ENCODE data around the gene MGAT5B. TPM values are rescaled to one million over a fixed set of nuclear protein-coding genes. Genes with fewer than 3 reads are reported as not detected.
A peak's percentile ranks its signal among the peaks of the same experiment; 100 is the strongest.

Gene MGAT5B
- total RNA-seq, 1 donor from 2014 or later, result 1.8 TPM

DNA sequence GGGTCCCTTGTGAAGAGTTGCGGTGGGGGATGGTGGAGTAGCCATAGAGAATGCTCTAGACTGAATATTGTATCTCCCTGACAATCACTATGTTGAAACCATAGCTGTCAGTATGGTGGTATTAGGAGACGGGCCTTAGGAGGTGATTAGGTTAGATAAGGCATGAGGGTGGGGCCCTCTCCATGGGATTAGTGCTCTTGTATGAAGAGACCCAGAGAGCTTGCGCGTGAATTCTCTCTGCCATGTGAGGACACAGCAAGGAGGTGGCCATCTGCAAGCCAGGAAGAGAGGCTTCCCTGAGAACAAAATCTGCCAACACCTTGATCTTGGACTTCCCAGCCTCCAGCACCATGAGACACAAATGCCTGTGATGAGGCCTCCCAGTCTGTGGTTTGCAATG lies 34.5 kb upstream of the MGAT5B start:
- peaks cover 13% of the 10 kb centered on the region for H3K4me1 Mint-ChIP-seq
- no peak for DNase-seq (ENCODE audit: low spot score)
- H3K9me3 Mint-ChIP-seq, result no peaks in the 10 kb centered on the region
- no peak overlapping the region for H3K9ac ChIP-seq
- H3F3A ChIP-seq (ENCODE audit: low read depth), result no peaks in the 10 kb centered on the region
- H3K79me2 ChIP-seq (ENCODE audit: low read depth), result no peaks in the 10 kb centered on the region
- H3K4me1 ChIP-seq, result peaks cover 5% of the 10 kb centered on the region
- H3K27me3 ChIP-seq, result no peaks in the 10 kb centered on the region
- H2AFZ ChIP-seq (replicated peaks), result no peak overlapping the region
- H3K4me3 ChIP-seq, result no peak overlapping the region
- TF ChIP-seq EZH2 (IDR thresholded peaks at IDR 0.05) (no peak), EZH2phosphoT487 (IDR thresholded peaks at IDR 0.05) (no peak)
- TF ChIP-seq, protein P1, sequence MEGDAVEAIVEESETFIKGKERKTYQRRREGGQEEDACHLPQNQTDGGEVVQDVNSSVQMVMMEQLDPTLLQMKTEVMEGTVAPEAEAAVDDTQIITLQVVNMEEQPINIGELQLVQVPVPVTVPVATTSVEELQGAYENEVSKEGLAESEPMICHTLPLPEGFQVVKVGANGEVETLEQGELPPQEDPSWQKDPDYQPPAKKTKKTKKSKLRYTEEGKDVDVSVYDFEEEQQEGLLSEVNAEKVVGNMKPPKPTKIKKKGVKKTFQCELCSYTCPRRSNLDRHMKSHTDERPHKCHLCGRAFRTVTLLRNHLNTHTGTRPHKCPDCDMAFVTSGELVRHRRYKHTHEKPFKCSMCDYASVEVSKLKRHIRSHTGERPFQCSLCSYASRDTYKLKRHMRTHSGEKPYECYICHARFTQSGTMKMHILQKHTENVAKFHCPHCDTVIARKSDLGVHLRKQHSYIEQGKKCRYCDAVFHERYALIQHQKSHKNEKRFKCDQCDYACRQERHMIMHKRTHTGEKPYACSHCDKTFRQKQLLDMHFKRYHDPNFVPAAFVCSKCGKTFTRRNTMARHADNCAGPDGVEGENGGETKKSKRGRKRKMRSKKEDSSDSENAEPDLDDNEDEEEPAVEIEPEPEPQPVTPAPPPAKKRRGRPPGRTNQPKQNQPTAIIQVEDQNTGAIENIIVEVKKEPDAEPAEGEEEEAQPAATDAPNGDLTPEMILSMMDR (IDR thresholded peaks at IDR 0.05), result no peak
- no peak overlapping the region for H3K4me3 Mint-ChIP-seq
- H3K36me3 ChIP-seq, result no peaks in the 10 kb centered on the region
- no peaks in the 10 kb centered on the region for H3K36me3 Mint-ChIP-seq
- H3K27me3 Mint-ChIP-seq (ENCODE audit: insufficient read depth, low read depth), result peaks cover 12% of the 10 kb centered on the region
- no peak overlapping the region for H3K4me2 ChIP-seq
- no peak overlapping the region for H3K27ac Mint-ChIP-seq
- no peak overlapping the region for H3K27ac ChIP-seq
- no peaks in the 10 kb centered on the region for H4K20me1 ChIP-seq (ENCODE audit: low read depth)
- no peaks in the 10 kb centered on the region for H3K9me3 ChIP-seq (ENCODE audit: low read depth)

DNA sequence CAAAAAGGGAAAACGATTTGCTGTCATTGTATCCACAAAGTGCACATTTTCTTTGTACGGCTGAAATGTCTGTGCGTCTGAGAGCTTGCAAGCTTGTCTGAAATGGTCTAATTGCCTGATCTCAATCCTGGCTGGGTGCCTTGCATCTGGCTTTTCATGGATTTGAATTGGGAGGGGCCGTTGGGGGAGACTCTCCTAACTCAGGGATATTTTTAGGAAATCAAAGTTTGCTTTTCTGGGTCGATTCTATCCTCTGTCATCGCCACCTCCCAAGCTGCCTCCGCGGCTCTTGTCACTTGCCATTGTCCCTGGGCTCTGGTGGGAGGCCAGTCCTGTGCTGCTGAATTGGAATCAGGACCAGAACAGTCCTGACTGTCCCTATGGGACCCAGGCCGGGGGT lies 33.3 kb upstream of the MGAT5B start:
- no peaks in the 10 kb centered on the region for H3K9me3 ChIP-seq (ENCODE audit: low read depth)
- DNase-seq (ENCODE audit: low spot score), result no peak
- TF ChIP-seq EZH2phosphoT487 (IDR thresholded peaks at IDR 0.05) (no peak), EZH2 (IDR thresholded peaks at IDR 0.05) (no peak)
- TF ChIP-seq, protein P1 (IDR thresholded peaks at IDR 0.05), result no peak

DNA sequence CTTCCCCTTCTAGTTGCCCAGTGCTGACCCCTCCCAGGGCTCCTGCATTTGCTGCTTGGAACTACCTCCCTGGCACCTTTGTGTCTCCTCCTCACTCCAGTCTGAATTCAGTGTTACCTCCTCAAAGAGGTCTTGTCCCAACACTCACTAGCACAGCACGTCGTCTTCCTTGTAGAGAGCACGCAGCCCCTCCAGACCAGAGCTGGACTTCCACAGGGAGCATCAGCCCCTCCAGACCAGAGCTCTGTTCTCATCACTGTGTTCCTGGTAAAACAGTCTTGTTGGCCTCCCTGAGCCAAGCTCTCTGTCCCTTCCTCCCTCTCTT lies 27.8 kb upstream of the MGAT5B start:
- DNase-seq (ENCODE audit: low spot score), result peak; percentile 59
- Mint-ChIP-seq H3K4me1 (peaks cover 40% of the 10 kb centered on the region), H3K36me3 (no peaks in the 10 kb centered on the region), H3K4me3 (peak overlapping the region; percentile 7), H3K27me3 (ENCODE audit: insufficient read depth, low read depth) (peaks cover 21% of the 10 kb centered on the region), H3K9me3 (no peaks in the 10 kb centered on the region), H3K27ac (peak overlapping the region; percentile 75)
- no peaks in the 10 kb centered on the region for H3K79me2 ChIP-seq (ENCODE audit: low read depth)
- H4K20me1 ChIP-seq (ENCODE audit: low read depth), result no peaks in the 10 kb centered on the region
- H3K4me3 ChIP-seq, result peak overlapping the region; percentile 48
- no peak overlapping the region for H3K27ac ChIP-seq
- no peaks in the 10 kb centered on the region for H3K36me3 ChIP-seq
- H2AFZ ChIP-seq (replicated peaks), result peak overlapping the region; percentile 70
- no peaks in the 10 kb centered on the region for H3K27me3 ChIP-seq
- TF ChIP-seq EZH2 (IDR thresholded peaks at IDR 0.05) (no peak), EZH2phosphoT487 (IDR thresholded peaks at IDR 0.05) (no peak)
- TF ChIP-seq, protein P1 (IDR thresholded peaks at IDR 0.05), result no peak
- H3K9me3 ChIP-seq (ENCODE audit: low read depth), result no peaks in the 10 kb centered on the region
- H3F3A ChIP-seq (ENCODE audit: low read depth), result peaks cover 25% of the 10 kb centered on the region
- H3K4me2 ChIP-seq, result peak overlapping the region; percentile 86
- H3K4me1 ChIP-seq, result peaks cover 21% of the 10 kb centered on the region
- H3K9ac ChIP-seq, result no peak overlapping the region

More for the DNA sequence above, 33.3 kb upstream of the MGAT5B start:
- Histone ChIP-seq H3K36me3 (no peaks in the 10 kb centered on the region), H3K4me3 (no peak overlapping the region), H2AFZ (replicated peaks) (peak overlapping the region; percentile 20), H3K4me2 (no peak overlapping the region), H3K27me3 (no peaks in the 10 kb centered on the region), H4K20me1 (ENCODE audit: low read depth) (no peaks in the 10 kb centered on the region), H3K9ac (no peak overlapping the region), H3K4me1 (peaks cover 11% of the 10 kb centered on the region), H3K79me2 (ENCODE audit: low read depth) (no peaks in the 10 kb centered on the region), H3K27ac (no peak overlapping the region), H3F3A (ENCODE audit: low read depth) (peaks cover 8% of the 10 kb centered on the region)
- Mint-ChIP-seq H3K4me3 (no peak overlapping the region), H3K27me3 (ENCODE audit: insufficient read depth, low read depth) (peaks cover 13% of the 10 kb centered on the region), H3K9me3 (no peaks in the 10 kb centered on the region), H3K27ac (peak overlapping the region; percentile 66), H3K4me1 (peaks cover 18% of the 10 kb centered on the region), H3K36me3 (no peaks in the 10 kb centered on the region)
